ENCODE data around the gene ULBP2. TPM values are rescaled to one million over a fixed set of nuclear protein-coding genes. Genes with fewer than 3 reads are reported as not detected.
"Not testable (repeated sequence)": the region's sequence is repeated elsewhere in the genome, so short reads cannot be mapped to it uniquely, and the experiment has no call there.

ULBP2 gene
- total and polyA plus RNA-seq, 12 donors: 0.16 to 1.8 (median 0.49) TPM; not detected in 2

DNA sequence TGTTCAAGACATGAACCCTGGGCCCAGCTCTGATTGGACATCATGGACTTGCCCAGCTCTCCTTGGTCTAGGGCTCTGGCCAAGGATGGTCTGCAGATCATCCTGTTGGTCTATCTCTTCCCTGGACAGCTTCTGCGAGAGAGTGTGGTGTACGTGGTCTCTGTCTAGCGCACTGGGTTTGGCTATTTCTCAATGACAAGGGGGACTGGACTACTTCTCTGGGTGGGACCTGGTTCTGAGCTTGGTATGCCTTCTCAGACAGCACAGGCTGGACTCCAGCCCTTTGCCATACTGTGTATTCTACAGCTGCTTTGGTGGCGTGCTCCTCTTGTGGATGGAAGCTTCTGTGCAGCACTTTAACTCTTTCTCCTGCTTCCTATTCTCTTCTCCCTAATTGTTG is 35.4 kb upstream of the ULBP2 start:
- no peaks in the 10 kb centered on the region for H3K36me3 ChIP-seq (replicated peaks in 1 of 2)
- no peak overlapping the region for H3K4me3 ChIP-seq
- DNase-seq: peak in 2 of 7 donors; percentile 2 to 18
- TF ChIP-seq, protein P1, sequence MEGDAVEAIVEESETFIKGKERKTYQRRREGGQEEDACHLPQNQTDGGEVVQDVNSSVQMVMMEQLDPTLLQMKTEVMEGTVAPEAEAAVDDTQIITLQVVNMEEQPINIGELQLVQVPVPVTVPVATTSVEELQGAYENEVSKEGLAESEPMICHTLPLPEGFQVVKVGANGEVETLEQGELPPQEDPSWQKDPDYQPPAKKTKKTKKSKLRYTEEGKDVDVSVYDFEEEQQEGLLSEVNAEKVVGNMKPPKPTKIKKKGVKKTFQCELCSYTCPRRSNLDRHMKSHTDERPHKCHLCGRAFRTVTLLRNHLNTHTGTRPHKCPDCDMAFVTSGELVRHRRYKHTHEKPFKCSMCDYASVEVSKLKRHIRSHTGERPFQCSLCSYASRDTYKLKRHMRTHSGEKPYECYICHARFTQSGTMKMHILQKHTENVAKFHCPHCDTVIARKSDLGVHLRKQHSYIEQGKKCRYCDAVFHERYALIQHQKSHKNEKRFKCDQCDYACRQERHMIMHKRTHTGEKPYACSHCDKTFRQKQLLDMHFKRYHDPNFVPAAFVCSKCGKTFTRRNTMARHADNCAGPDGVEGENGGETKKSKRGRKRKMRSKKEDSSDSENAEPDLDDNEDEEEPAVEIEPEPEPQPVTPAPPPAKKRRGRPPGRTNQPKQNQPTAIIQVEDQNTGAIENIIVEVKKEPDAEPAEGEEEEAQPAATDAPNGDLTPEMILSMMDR (IDR thresholded peaks at IDR 0.05): no peak
- no peak for TF ChIP-seq POLR2A (IDR thresholded peaks at IDR 0.05)
- 90 to 95% (median 95%) methylated on average over 2 to 4 of the region's 4 CpGs for WGBS, 4 donors
- intact Hi-C loops (cut with DNase I): no loop called here
- H3K27ac ChIP-seq: no peak overlapping the region
- no peaks in the 10 kb centered on the region for H3K4me1 ChIP-seq (replicated peaks in 1 of 2)
- H3K27me3 ChIP-seq: no peaks in the 10 kb centered on the region
- H3K9me3 ChIP-seq (replicated peaks in 1 of 3): no peaks in the 10 kb centered on the region

DNA sequence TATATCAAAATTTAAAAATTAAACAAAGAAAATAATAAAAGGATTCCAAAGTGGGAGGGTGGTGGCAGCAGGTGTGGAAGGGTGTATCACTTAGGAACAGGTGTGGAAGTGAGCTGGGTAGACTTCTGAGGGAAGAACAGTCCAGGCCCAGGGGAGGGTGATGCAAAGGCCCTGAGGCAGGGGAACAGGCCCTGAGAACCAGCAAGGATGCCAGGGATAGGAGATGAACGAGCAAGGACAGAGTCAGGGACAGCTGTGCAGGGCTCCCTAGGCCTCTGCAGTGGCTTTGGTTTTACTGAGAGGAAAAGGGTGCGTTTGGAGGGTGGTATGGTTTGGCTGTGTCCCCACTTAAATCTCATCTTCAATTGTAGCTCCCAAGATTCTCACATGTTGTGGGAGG is 34.5 kb upstream of the ULBP2 start:
- 81 to 95% (median 87%) methylated on average over 2 of the region's 2 CpGs for whole genome bisulfite sequencing, 4 donors
- H3K4me3 ChIP-seq: no peak overlapping the region
- H3K27ac ChIP-seq: no peak overlapping the region
- no peaks in the 10 kb centered on the region for H3K36me3 ChIP-seq (replicated peaks in 1 of 2)
- TF ChIP-seq, protein P1 (IDR thresholded peaks at IDR 0.05): no peak
- no peak for TF ChIP-seq POLR2A (IDR thresholded peaks at IDR 0.05)
- peak in 1 of 7 donors; percentile 15 for DNase-seq
- intact Hi-C loops (cut with DNase I): no loop called here
- no peaks in the 10 kb centered on the region for H3K27me3 ChIP-seq
- H3K9me3 ChIP-seq (replicated peaks in 1 of 3): no peaks in the 10 kb centered on the region
- no peaks in the 10 kb centered on the region for H3K4me1 ChIP-seq (replicated peaks in 1 of 2)

DNA sequence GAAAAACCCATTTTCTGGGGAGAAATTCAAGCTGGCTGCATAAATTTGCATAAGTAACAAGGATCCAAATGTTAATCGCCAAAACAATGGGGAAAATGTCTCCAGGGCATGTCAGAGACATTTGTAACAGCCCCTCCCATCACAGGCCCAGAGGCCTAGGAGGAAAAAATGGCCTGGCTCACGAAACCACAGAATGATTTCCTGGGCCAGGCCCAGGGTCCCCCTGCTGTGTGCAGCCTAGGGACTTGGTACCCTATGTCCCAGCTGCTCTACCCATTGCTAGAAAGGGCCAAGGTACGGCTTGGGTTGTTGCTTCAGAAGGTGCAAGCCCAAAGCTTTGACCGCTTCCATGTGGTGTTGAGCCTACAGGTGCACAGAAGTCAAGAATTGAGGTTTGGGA is 33.3 kb upstream of the ULBP2 start:
- H3K4me3 ChIP-seq; H3K4me1 ChIP-seq (replicated peaks in 1 of 2); H3K27ac ChIP-seq; H3K27me3 ChIP-seq; intact Hi-C loops (cut with DNase I); H3K9me3 ChIP-seq (replicated peaks in 1 of 3); H3K36me3 ChIP-seq (replicated peaks in 1 of 2): not testable (repeated sequence)
- DNase-seq: peak in 1 of 7 donors; percentile 23
- 64 to 83% (median 78%) methylated on average over 2 to 4 of the region's 4 CpGs for WGBS, 4 donors

DNA sequence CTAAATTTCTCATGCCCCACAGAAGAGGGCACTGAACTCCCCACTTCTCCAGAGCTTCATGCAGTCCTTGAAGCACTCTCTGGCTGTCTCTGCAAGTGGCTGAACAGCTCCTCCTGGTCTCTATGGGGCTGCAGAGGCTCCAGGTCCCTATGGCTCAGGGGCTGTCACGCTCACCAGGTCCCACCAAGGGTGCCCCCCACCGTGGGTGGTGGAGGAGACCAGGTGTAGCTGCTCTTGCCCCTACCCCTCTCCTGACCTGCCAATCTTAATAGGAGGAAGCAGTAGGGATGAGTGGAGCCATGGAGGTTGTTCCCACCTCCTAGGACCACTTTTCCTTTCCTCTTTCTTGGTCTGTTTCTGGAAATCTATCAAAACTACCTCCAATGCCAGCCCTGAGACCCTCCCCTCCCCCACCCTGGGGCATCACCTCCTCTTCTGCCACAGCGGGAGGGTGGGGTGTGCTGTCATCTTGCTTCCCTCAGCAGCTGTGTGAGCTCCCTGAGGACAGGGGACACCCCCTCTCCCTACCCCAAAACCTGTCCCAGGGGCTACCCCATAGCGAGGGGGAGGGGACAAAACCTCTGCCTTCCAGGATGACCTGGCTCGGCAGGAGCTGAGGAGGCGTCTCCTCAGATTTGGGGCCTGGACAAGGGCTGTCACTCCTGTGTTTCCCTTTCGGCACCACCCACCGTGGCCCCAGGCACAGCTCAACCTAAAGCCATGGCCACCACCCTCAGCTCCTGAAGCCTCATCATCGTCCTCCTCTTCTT is 31.9 kb upstream of the ULBP2 start:
- H3K4me1 ChIP-seq (replicated peaks in 1 of 2): no peaks in the 10 kb centered on the region
- H3K36me3 ChIP-seq (replicated peaks in 1 of 2): no peaks in the 10 kb centered on the region
- WGBS, 4 donors: 81 to 96% (median 89%) methylated on average over 5 to 9 of the region's 9 CpGs
- H3K27ac ChIP-seq: no peak overlapping the region
- peak in 1 of 7 donors; percentile 14 for DNase-seq
- TF ChIP-seq, protein P1 (IDR thresholded peaks at IDR 0.05): no peak
- TF ChIP-seq POLR2A (IDR thresholded peaks at IDR 0.05): no peak
- no peaks in the 10 kb centered on the region for H3K9me3 ChIP-seq (replicated peaks in 1 of 3)
- intact Hi-C loops (cut with DNase I): no loop called here
- no peaks in the 10 kb centered on the region for H3K27me3 ChIP-seq
- H3K4me3 ChIP-seq: no peak overlapping the region

DNA sequence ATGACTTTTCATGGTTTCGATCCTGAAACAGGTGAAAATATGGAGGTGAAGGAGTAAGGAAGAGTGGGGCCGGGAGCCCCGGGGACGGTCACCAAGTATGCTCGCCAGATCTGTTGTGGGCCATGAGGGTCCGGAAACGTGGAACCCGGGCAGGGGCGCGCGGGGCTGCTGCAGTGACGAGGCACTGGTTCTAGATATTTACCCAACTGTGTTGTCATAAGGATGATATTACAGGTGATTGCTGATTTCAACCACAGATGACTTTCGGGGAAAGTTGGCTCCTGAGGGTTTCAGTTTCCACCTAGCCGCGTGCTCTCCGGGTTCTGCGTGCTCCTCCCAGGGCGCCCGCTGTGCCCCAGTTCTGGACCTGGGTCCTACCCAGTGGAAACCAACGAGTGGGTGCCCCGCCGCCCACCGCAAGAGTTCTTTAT is 31.1 kb upstream of the ULBP2 start:
- Histone ChIP-seq H3K36me3 (replicated peaks in 1 of 2) (no peaks in the 10 kb centered on the region), H3K9me3 (replicated peaks in 1 of 3) (no peaks in the 10 kb centered on the region), H3K4me3 (no peak overlapping the region), H3K27ac (no peak overlapping the region), H3K27me3 (no peaks in the 10 kb centered on the region), H3K4me1 (replicated peaks in 1 of 2) (no peaks in the 10 kb centered on the region)
- DNase-seq: peak in 3 of 7 donors; percentile 7 to 25 (median 8)
- TF ChIP-seq POLR2A (IDR thresholded peaks at IDR 0.05): no peak
- TF ChIP-seq, protein P1 (IDR thresholded peaks at IDR 0.05): no peak
- 94 to 97% (median 96%) methylated on average over 23 of the region's 23 CpGs for WGBS, 4 donors
- intact Hi-C loops (cut with DNase I): no loop called here

DNA sequence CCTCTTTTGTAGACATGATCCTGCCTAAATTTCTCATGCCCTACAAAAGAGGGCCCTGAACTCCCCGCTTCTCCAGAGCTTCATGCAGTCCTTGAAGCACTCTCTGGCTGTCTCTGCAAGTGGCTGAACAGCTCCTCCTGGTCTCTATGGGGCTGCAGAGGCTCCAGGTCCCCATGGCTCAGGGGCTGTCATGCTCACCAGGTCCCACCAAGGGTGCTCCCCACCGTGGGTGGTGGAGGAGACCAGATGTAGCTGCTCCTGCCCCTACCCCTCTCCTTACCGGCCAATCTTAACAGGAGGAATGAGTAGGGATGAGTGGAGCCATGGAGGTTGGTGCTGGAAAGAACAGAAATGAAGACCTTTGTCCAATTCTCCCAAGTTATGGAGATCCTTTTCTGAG is 29.1 kb upstream of the ULBP2 start:
- H3K9me3 ChIP-seq (replicated peaks in 1 of 3): not testable (repeated sequence)
- WGBS, 4 donors: 86 to 100% (median 94%) methylated on average over 2 to 3 of the region's 3 CpGs

More for the DNA sequence above, 29.1 kb upstream of the ULBP2 start:
- H3K4me3 ChIP-seq; intact Hi-C loops (cut with DNase I); DNase-seq; H3K4me1 ChIP-seq (replicated peaks in 1 of 2); H3K36me3 ChIP-seq (replicated peaks in 1 of 2); H3K27me3 ChIP-seq; H3K27ac ChIP-seq: not testable (repeated sequence)
